Measurements from ENCODE around the gene SEMA3E.
"Not testable (repeated sequence)": the region's sequence is repeated elsewhere in the genome, so short reads cannot be mapped to it uniquely, and the experiment has no call there.

SEMA3E gene

GRCh38 chr7:83447681-83448080 is 201.3 kb downstream of the SEMA3E start:
- ChIA-PET CTCF (no interaction called here), POLR2A (no interaction called here)
- DNase-seq (ENCODE audit: extremely low spot score): no peak
- TF ChIP-seq CTCF (IDR thresholded peaks at IDR 0.05; ENCODE audit: control extremely low read depth, extremely low read depth, low read depth, missing control alignments): no peak

GRCh38 chr7:83446102-83446669 is 202.8 kb downstream of the SEMA3E start:
- no peak for TF ChIP-seq CTCF (IDR thresholded peaks at IDR 0.05; ENCODE audit: control extremely low read depth, extremely low read depth, low read depth, missing control alignments)
- CTCF ChIA-PET: interaction anchor here (1.1 kb wide), 1 partner anchor 13 kb away, joined by 4 read pairs; no protein-coding TSS in a partner anchor
- DNase-seq (ENCODE audit: extremely low spot score): no peak
- POLR2A ChIA-PET: no interaction called here

- TF ChIP-seq CTCF (IDR thresholded peaks at IDR 0.05; ENCODE audit: control extremely low read depth, extremely low read depth, low read depth, missing control alignments): no peak
- ChIA-PET POLR2A (no interaction called here), CTCF (interaction anchor here (1.4 kb wide), 1 partner anchor 12 kb away, joined by 3 read pairs; no protein-coding TSS in a partner anchor)
- no peak for DNase-seq (ENCODE audit: extremely low spot score)
Observed at GRCh38 chr7:83442911-83443310, 206.0 kb downstream of the SEMA3E start.

- POLR2A ChIA-PET: no interaction called here
- DNase-seq (ENCODE audit: extremely low spot score): no peak
- no peak for TF ChIP-seq CTCF (IDR thresholded peaks at IDR 0.05; ENCODE audit: control extremely low read depth, extremely low read depth, low read depth, missing control alignments)
- CTCF ChIA-PET: no interaction called here
Observed at GRCh38 chr7:83439026-83439425, 209.9 kb downstream of the SEMA3E start.

- CTCF ChIA-PET: interaction anchor here (1.0 kb wide), 1 partner anchor 13 kb away, joined by 3 read pairs; no protein-coding TSS in a partner anchor
- DNase-seq (ENCODE audit: extremely low spot score); POLR2A ChIA-PET: not testable (repeated sequence)
Observed at GRCh38 chr7:83430289-83430688, 218.7 kb downstream of the SEMA3E start.

GRCh38 chr7:83429493-83429892 is 219.4 kb downstream of the SEMA3E start:
- no peak for DNase-seq (ENCODE audit: extremely low spot score)
- CTCF ChIA-PET: interaction anchor here (0.7 kb wide), 1 partner anchor 9 kb away, joined by 3 read pairs; no protein-coding TSS in a partner anchor
- POLR2A ChIA-PET: no interaction called here
- no peak for TF ChIP-seq CTCF (IDR thresholded peaks at IDR 0.05; ENCODE audit: control extremely low read depth, extremely low read depth, low read depth, missing control alignments)

GRCh38 chr7:83427884-83428283 is 221.1 kb downstream of the SEMA3E start:
- POLR2A ChIA-PET: no interaction called here
- TF ChIP-seq CTCF (IDR thresholded peaks at IDR 0.05; ENCODE audit: control extremely low read depth, extremely low read depth, low read depth, missing control alignments): no peak
- DNase-seq (ENCODE audit: extremely low spot score): no peak
- CTCF ChIA-PET: no interaction called here

Measured in GM10248 (cell line).